HUDEP-2 (cell line): ENCODE results near the gene SRRM3.
A peak's percentile ranks its signal among the peaks of the same experiment; 100 is the strongest.
"Not testable (repeated sequence)": the region's sequence is repeated elsewhere in the genome, so short reads cannot be mapped to it uniquely, and the experiment has no call there.

Source experiments
- DNase-seq, 76 experiments: peaks; one replicate each; lab custom pipeline; 2025; ENCODE audit not compliant: unreplicated experiment in 76 of 76; lab: John Stamatoyannopoulos, UW

The SRRM3 gene

GRCh38 chr7:76226878-76227423 is 25.3 kb downstream of the SRRM3 start:
- DNase-seq, result not testable (repeated sequence)

GRCh38 chr7:76230214-76230613 is 28.5 kb downstream of the SRRM3 start:
- no peak for DNase-seq

GRCh38 chr7:76231071-76231470 is 29.4 kb downstream of the SRRM3 start:
- DNase-seq, result no peak

- DNase-seq, result no peak
These were observed 29.9 kb downstream of the SRRM3 start for GRCh38 chr7:76231583-76231982.

GRCh38 chr7:76232698-76233097 is 31.0 kb downstream of the SRRM3 start:
- DNase-seq, result no peak

GRCh38 chr7:76233538-76234281 is 32.0 kb downstream of the SRRM3 start:
- DNase-seq, result no peak

- no peak for DNase-seq
These were observed 32.5 kb downstream of the SRRM3 start for GRCh38 chr7:76234282-76234584.

GRCh38 chr7:76234931-76235441 is 33.3 kb downstream of the SRRM3 start:
- DNase-seq, result peak in 72 of 76 experiments; percentile 5 to 92 (median 70)

- no peak for DNase-seq
These were observed 34.5 kb downstream of the SRRM3 start for GRCh38 chr7:76236224-76236623.

- no peak for DNase-seq
These were observed 36.6 kb downstream of the SRRM3 start for GRCh38 chr7:76238326-76238725.

- DNase-seq, result no peak
These were observed 39.4 kb downstream of the SRRM3 start for GRCh38 chr7:76241141-76241540.

GRCh38 chr7:76242517-76243063 is 40.9 kb downstream of the SRRM3 start:
- not testable (repeated sequence) for DNase-seq

GRCh38 chr7:76244781-76245391 is 43.2 kb downstream of the SRRM3 start:
- no peak for DNase-seq

- DNase-seq, result no peak
These were observed 45.2 kb downstream of the SRRM3 start for GRCh38 chr7:76246804-76247389.

GRCh38 chr7:76247938-76248337 is 46.2 kb downstream of the SRRM3 start:
- no peak for DNase-seq

- DNase-seq, result no peak
These were observed 50.3 kb downstream of the SRRM3 start for GRCh38 chr7:76252021-76252420.

- no peak for DNase-seq
These were observed 53.1 kb downstream of the SRRM3 start for GRCh38 chr7:76254781-76255180.

- no peak for DNase-seq
These were observed 56.3 kb downstream of the SRRM3 start for GRCh38 chr7:76257973-76258372.

GRCh38 chr7:76259124-76260093 is 57.7 kb downstream of the SRRM3 start:
- DNase-seq, result no peak

- peak in 51 of 76 experiments; percentile 3 to 72 (median 38) for DNase-seq
These were observed 58.5 kb downstream of the SRRM3 start for GRCh38 chr7:76260171-76260703.
